ENCODE data around the gene COL20A1. TPM values are rescaled to one million over a fixed set of nuclear protein-coding genes. Genes with fewer than 3 reads are reported as not detected.
"Not testable (repeated sequence)": the region's sequence is repeated elsewhere in the genome, so short reads cannot be mapped to it uniquely, and the experiment has no call there.

The COL20A1 gene
- polyA plus RNA-seq, 6 donors from 2014 or later = not detected

- DNase-seq (no peak), ATAC-seq (ENCODE audit: low read depth in 2 of 2) (no peak)
- no peak overlapping the region for H3K4me3 Mint-ChIP-seq
- peaks cover 0 to 18% (median 16%) of the 10 kb centered on the region in 3 donors for H3K27me3 Mint-ChIP-seq
- H3K27ac Mint-ChIP-seq = peak overlapping the region in 1 of 6 donors; percentile 74
- peaks cover 6 to 16% (median 10%) of the 10 kb centered on the region in 7 donors for H3K9me3 Mint-ChIP-seq
- peaks cover 0 to 4% (median 3%) of the 10 kb centered on the region in 3 donors for H3K4me1 Mint-ChIP-seq
- H3K36me3 Mint-ChIP-seq = peaks cover 3 to 11% of the 10 kb centered on the region in 2 donors
Observed at GRCh38 chr20:63329331-63330083, 36.5 kb downstream of the COL20A1 start.

DNA sequence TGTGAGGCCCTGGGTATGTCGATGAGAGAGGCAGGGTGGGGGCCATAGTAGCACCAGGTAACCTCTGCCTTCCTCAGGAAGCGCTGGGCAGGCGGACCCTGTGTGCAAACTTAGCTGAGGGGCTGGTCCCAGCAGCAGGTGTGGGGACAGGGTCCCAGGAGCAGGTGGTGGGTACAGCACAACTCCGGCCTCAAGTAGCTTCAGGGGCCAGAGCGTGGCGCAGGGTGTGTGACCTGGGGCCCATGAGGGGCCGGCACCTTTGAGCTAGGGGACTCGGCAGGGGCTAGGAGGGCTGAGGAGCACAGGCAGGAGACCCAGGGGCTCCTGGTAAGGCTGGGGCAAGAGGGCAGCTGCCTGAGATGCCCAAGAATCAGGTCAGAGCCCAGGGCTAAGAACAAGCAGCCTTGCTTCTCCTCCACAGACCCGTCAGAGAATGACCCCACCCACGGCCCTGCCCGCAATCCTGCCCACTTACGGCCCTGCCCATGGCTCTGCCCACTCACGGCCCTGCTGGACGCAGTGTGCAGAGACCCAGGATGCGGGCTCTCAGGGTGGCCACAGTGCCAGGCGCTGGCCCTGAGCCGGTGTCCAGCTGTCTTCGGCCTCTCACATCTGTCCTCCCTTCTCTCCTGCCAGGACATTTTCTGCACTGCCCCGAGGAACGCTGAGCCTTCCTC lies 37.2 kb downstream of the COL20A1 start:
- ATAC-seq (ENCODE audit: low read depth in 2 of 2) (no peak), DNase-seq (no peak)
- Mint-ChIP-seq H3K27ac (peak overlapping the region in 1 of 6 donors; percentile 74), H3K4me3 (no peak overlapping the region), H3K9me3 (peaks cover 6 to 16% (median 10%) of the 10 kb centered on the region in 7 donors), H3K27me3 (peaks cover 5 to 18% (median 17%) of the 10 kb centered on the region in 3 donors), H3K36me3 (peaks cover 3 to 11% of the 10 kb centered on the region in 2 donors), H3K4me1 (peaks cover 0 to 4% (median 3%) of the 10 kb centered on the region in 3 donors)

GRCh38 chr20:63330940-63331339 lies 38.0 kb downstream of the COL20A1 start:
- no peak overlapping the region for H3K4me3 Mint-ChIP-seq
- ATAC-seq (ENCODE audit: low read depth in 2 of 2) (no peak), DNase-seq (no peak)
- peaks cover 6 to 16% (median 10%) of the 10 kb centered on the region in 7 donors for H3K9me3 Mint-ChIP-seq
- peaks cover 10 to 25% (median 25%) of the 10 kb centered on the region in 3 donors for H3K27me3 Mint-ChIP-seq
- peaks cover 0 to 4% (median 3%) of the 10 kb centered on the region in 3 donors for H3K4me1 Mint-ChIP-seq
- peaks cover 3 to 11% of the 10 kb centered on the region in 2 donors for H3K36me3 Mint-ChIP-seq
- H3K27ac Mint-ChIP-seq = no peak overlapping the region

GRCh38 chr20:63331741-63332400 lies 38.9 kb downstream of the COL20A1 start:
- H3K36me3 Mint-ChIP-seq = peaks cover 3 to 11% of the 10 kb centered on the region in 2 donors
- H3K27me3 Mint-ChIP-seq = peaks cover 18 to 34% (median 30%) of the 10 kb centered on the region in 3 donors
- peaks cover 0 to 4% (median 3%) of the 10 kb centered on the region in 3 donors for H3K4me1 Mint-ChIP-seq
- H3K9me3 Mint-ChIP-seq = peaks cover 6 to 15% (median 10%) of the 10 kb centered on the region in 7 donors
- H3K27ac Mint-ChIP-seq = no peak overlapping the region
- H3K4me3 Mint-ChIP-seq = no peak overlapping the region
- no peak for DNase-seq
- ATAC-seq (ENCODE audit: low read depth in 2 of 2) = no peak

- H3K27ac Mint-ChIP-seq = no peak overlapping the region
- ATAC-seq (ENCODE audit: low read depth in 2 of 2) (no peak), DNase-seq (no peak)
- no peaks in the 10 kb centered on the region for H3K4me1 Mint-ChIP-seq
- H3K4me3 Mint-ChIP-seq = no peak overlapping the region
- H3K9me3 Mint-ChIP-seq = peaks cover 6 to 15% (median 8%) of the 10 kb centered on the region in 7 donors
- H3K27me3 Mint-ChIP-seq = peaks cover 21 to 40% (median 35%) of the 10 kb centered on the region in 3 donors
- H3K36me3 Mint-ChIP-seq = peaks cover 3 to 11% of the 10 kb centered on the region in 2 donors
Observed at GRCh38 chr20:63332488-63333240, 39.7 kb downstream of the COL20A1 start.

DNA sequence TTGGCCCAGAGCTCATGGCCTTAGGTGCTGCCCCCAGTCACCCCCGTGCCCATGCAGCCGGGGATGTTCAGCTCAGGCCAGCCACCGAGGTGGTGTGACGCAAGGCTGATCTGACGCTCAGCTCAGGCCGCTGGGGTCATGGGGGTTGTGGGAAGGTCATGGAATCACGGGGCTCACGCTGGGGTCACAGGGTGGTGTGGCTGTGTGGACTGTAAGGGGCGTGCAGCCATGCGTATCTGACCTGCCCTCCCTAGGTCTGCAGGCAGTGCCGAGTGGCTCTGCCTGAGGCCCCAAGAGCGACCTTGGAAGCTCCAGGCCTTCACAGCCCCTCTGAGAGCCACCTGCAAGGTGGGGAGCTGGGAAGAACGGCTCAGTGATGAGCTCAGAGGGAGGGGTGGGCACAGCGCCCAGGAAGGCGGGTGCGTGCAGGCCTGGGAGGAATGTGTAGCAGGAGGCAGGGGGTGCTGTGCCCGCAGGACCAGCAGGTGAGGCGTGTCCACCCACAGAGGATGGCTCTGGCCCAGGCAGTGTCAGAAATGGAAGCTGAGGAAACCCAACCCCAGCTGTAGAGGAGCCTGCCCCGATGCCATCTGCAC lies 40.4 kb downstream of the COL20A1 start:
- peak overlapping the region in 1 of 8 donors; percentile 74 for H3K4me3 Mint-ChIP-seq
- H3K27ac Mint-ChIP-seq = peak overlapping the region in 1 of 6 donors; percentile 9
- H3K27me3 Mint-ChIP-seq = peaks cover 22 to 46% (median 40%) of the 10 kb centered on the region in 3 donors
- peaks cover 3 to 11% of the 10 kb centered on the region in 2 donors for H3K36me3 Mint-ChIP-seq
- no peaks in the 10 kb centered on the region for H3K4me1 Mint-ChIP-seq
- no peak for ATAC-seq (ENCODE audit: low read depth in 2 of 2)
- peaks cover 6 to 15% (median 8%) of the 10 kb centered on the region in 7 donors for H3K9me3 Mint-ChIP-seq
- DNase-seq = no peak

DNA sequence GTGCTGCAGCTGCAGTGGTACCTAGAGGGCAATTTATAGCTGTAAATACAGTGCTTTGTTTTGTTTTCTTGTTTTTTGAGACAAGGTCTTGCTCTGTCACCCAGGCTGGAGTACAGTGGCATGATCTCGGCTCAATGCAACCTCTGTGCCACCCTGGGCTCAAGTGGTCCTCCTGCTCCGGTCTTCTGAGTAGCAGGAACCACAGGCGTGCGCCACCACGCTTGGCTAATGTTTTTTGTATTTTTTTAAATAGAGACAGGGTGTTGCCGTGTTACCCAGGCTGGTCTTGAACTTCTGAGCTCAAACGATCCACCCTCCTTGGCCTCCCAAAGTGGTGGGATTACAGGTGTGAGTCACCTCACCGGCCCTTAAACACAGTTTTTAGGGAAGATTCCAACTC lies 41.4 kb downstream of the COL20A1 start:
- DNase-seq (no peak), ATAC-seq (ENCODE audit: low read depth in 2 of 2) (no peak)
- H3K4me3 Mint-ChIP-seq = no peak overlapping the region
- peaks cover 28 to 52% (median 48%) of the 10 kb centered on the region in 3 donors for H3K27me3 Mint-ChIP-seq
- H3K36me3 Mint-ChIP-seq = peaks cover 3 to 11% of the 10 kb centered on the region in 2 donors
- no peaks in the 10 kb centered on the region for H3K4me1 Mint-ChIP-seq
- H3K27ac Mint-ChIP-seq = no peak overlapping the region
- peaks cover 6 to 15% (median 8%) of the 10 kb centered on the region in 7 donors for H3K9me3 Mint-ChIP-seq

GRCh38 chr20:63335060-63335459 lies 42.1 kb downstream of the COL20A1 start:
- ATAC-seq (ENCODE audit: low read depth in 2 of 2); H3K27ac Mint-ChIP-seq; H3K4me1 Mint-ChIP-seq; DNase-seq; H3K4me3 Mint-ChIP-seq: not testable (repeated sequence)
- Mint-ChIP-seq H3K36me3 (peaks cover 3 to 11% of the 10 kb centered on the region in 2 donors), H3K27me3 (peaks cover 28 to 52% (median 48%) of the 10 kb centered on the region in 3 donors), H3K9me3 (peaks cover 6 to 15% (median 8%) of the 10 kb centered on the region in 7 donors)

GRCh38 chr20:63335711-63336110 lies 42.7 kb downstream of the COL20A1 start:
- no peaks in the 10 kb centered on the region for H3K4me1 Mint-ChIP-seq

GRCh38 chr20:63336232-63336752 lies 43.3 kb downstream of the COL20A1 start:
- ATAC-seq (ENCODE audit: low read depth in 2 of 2) (no peak), DNase-seq (no peak)
- Mint-ChIP-seq H3K27ac (no peak overlapping the region), H3K4me1 (no peaks in the 10 kb centered on the region), H3K4me3 (no peak overlapping the region), H3K9me3 (peaks cover 6 to 15% (median 8%) of the 10 kb centered on the region in 7 donors), H3K27me3 (peaks cover 33 to 61% (median 50%) of the 10 kb centered on the region in 3 donors), H3K36me3 (peaks cover 3 to 10% of the 10 kb centered on the region in 2 donors)

More at GRCh38 chr20:63335711-63336110, 42.7 kb downstream of the COL20A1 start:
- H3K9me3 Mint-ChIP-seq = peaks cover 6 to 15% (median 8%) of the 10 kb centered on the region in 7 donors
- no peak for ATAC-seq (ENCODE audit: low read depth in 2 of 2)
- no peak for DNase-seq
- H3K27me3 Mint-ChIP-seq = peaks cover 28 to 55% (median 48%) of the 10 kb centered on the region in 3 donors
- H3K27ac Mint-ChIP-seq = no peak overlapping the region
- no peak overlapping the region for H3K4me3 Mint-ChIP-seq
- H3K36me3 Mint-ChIP-seq = peaks cover 3 to 11% of the 10 kb centered on the region in 2 donors

DNA sequence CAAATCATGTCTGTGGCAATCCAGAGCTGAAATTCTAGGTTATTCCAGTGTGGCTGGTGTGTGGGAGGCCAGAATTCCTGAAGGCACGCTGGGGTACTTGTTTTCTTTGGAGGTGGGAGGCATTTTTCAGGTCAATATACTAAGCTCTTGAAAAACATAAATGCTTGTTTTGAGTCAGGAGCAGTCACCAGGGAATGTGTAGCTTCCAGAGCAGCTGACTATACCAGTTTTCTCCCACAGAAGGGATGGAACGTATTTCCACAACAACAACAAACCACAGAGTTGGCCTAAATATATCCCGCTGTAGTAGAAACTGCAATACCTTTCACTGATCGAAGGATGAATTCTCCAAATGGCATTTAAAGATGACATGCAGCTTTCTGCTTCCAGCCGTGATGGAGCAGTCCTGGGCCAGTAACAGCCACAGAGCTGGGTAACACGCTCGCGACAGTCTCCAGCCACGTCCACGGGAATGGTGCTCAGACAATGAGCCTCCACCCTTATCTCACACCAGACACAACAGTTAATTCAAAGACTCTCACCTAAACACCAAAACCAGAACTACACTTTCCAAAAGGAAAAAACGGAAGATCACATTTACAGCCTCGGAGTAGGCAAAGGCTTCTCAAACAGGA lies 44.9 kb downstream of the COL20A1 start:
- Mint-ChIP-seq H3K27me3 (peaks cover 43 to 62% (median 54%) of the 10 kb centered on the region in 3 donors), H3K36me3 (no peaks in the 10 kb centered on the region), H3K4me1 (no peaks in the 10 kb centered on the region), H3K4me3 (no peak overlapping the region), H3K27ac (peak overlapping the region in 1 of 6 donors; percentile 1), H3K9me3 (peaks cover 0 to 4% (median 0%) of the 10 kb centered on the region in 7 donors)
- no peak for DNase-seq
- no peak for ATAC-seq (ENCODE audit: low read depth in 2 of 2)
